H54 (cell line): ENCODE measurements around the gene CRIP2.

Source experiments
- DNase-seq: peaks from one replicate; pipeline ENCODE4 v3.0.0; 2011; ENCODE audit warnings: low spot score, mixed read lengths; ENCODE audit not compliant: insufficient read length
- FAIRE-seq: peaks from 3 replicates; lab custom pipeline; 2011; peaks lifted over from hg19 to GRCh38; lab: Jason Lieb, UNC
- POLR2A ChIP-seq: IDR thresholded peaks from 2 replicates; pipeline ENCODE4 v1.6.1; 2011; ENCODE audit warnings: low read depth, mild to moderate bottlenecking, low read length

CRIP2 gene

DNA sequence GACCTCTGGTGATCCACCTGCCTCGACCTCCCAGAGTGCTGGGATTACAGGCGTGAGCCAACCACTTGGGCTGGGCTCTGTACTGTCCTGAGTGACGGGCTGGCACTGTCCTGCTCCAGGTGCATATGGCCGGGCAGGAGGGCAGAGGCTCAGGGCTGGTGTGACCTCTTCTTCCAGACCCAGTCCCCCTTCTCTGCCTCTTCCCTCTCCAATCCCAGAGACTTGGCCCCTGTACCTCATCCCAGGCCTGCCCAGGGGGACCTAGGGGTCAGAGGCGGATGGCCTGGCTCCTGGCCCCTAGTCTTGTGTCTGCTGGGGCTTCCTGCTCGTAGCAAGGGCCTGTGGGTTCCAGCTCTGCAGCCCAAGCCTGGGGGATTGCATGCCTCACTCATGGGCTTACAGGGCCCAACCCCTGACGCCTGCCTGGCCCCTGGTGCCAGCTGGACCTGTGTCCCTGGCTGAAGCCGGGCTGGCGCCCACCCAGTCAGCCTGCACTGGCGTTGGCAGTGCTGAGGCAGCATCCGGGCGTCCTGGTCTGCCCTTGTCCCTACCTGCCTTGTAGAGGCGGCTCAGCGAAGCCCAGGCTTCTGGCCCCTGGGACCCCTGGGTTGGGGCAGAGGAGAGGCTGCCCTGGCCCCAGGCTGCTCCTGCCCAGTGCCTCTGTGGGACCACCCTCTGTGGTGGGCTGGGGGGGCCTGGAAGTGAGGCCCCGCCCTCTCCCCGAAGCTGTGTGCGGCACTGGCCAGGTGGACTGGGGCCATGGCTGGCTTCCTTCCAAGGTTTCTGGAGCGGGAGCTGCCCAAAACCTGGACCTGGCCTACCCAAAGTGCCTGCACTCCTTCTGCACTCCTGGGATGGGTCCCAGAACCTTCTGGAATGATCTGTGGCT is 20.7 kb downstream of the CRIP2 start:
- TF ChIP-seq POLR2A = no peak
- no peak for DNase-seq
- FAIRE-seq = no peak

DNA sequence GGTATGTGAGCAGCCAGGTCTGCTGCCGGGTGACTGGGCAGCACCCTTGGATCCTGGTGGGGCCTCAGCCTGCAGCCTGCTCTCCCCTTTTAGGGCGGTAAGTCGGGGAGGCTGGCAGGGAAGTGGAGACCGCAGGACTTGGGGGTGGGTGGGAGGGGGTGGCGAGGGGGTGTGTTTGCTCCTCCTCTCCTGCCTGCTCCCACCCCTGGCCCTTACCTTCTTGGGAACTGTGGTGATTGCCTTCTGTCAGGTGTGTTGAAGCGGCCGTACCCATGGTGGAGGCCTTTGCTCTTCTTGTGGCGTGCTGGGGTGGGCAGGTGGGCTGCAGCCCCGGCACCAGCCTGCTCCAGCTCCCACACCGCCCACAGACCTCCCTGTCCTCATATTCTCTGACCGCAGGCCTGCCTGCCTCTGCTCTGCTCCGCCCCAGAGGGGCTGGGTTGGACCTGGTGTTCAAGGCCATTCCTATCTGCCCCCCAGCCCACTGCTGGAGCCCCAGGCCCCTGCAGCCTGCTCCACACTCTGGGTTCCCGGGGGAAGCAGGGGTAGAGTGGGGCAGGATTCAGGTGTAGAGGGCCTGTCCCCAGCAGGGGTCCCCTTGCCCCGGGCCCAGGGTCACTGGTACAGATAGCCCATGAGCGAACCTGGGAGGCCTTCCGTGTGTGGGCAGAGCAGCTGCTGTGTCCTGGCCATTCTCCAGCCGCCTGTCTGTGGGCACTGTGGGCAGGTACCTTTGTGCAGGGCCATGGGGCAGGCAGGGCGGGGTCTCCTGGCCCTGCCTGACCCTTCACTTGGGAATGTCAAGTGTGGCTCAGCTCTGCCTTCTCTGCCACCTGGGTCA is 21.6 kb downstream of the CRIP2 start:
- DNase-seq = no peak
- FAIRE-seq = no peak
- TF ChIP-seq POLR2A = no peak

DNA sequence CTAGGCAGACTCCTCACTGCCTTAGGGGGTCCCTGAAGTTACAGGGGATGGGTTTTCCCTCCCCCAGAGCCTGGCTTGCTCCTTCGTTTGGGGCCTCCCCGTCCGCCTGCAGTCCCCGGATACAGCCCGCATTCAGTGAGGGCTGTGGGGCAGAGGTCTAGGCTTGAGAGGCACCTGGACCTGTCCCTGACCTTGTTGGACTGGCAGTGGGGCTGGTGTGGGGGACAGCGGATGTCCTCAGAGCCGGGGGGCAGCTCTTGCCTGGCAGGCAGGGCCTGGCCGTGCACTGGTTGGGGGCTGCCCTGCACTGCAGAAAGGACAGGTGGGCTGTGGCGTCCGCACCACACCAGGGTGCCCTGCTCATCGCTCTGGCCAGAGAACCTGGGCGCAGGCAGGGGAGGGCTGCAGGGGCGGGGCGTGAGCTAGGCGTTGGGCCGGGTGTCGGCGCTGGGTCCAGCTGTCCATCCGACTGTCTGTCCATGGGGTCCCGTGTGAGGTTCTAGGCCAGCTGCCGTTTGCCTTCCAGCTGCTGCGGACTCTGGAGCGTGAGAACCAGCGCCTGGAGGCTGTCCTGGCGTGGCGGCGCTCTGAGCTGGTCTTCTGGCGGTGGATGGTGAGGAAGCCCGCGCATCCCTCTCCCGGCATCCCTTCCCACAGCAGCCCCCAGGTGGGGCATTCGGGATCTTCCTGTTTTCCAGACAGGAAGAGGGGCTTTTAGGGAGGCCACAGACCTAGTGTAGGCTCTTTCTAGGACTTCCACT is 22.4 kb downstream of the CRIP2 start:
- FAIRE-seq (no peak), DNase-seq (no peak)
- TF ChIP-seq POLR2A = no peak

DNA sequence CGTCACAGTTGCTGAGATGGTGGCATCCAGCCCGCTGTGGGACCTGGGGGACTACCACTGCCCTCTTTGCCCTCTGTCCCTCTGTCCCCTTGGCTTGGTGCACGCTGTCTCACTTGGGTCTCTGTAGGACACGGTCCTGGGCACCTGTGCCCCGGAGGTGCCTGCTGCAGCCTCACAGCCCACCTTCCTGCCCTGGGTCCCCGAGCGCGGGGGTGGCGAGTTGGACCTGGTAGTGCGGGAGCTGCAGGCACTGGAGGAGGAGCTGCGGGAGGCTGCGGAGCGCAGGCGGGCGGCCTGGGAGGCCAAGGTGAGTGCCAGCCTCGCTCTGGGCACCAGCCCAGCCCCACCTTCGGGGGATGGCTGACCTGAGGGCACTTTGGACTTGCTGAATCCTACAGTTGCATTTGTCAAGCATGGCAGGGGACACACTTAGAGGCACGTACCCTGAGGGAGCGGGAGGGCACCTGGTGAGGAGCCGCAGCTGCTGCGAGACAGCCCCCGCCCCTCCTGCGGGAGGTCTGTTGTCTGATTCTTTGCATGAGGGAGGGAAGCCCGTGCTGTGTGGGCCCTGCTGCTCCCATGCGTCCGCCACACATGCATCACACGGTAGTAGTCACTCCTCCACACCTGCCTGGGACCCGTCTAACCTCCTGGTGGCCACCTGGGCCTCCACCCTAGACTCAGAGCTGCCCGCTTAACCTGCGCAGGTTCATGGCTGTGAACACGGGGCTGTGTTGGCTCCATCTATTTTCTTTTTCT is 23.2 kb downstream of the CRIP2 start:
- FAIRE-seq = no peak
- no peak for TF ChIP-seq POLR2A
- DNase-seq = no peak

DNA sequence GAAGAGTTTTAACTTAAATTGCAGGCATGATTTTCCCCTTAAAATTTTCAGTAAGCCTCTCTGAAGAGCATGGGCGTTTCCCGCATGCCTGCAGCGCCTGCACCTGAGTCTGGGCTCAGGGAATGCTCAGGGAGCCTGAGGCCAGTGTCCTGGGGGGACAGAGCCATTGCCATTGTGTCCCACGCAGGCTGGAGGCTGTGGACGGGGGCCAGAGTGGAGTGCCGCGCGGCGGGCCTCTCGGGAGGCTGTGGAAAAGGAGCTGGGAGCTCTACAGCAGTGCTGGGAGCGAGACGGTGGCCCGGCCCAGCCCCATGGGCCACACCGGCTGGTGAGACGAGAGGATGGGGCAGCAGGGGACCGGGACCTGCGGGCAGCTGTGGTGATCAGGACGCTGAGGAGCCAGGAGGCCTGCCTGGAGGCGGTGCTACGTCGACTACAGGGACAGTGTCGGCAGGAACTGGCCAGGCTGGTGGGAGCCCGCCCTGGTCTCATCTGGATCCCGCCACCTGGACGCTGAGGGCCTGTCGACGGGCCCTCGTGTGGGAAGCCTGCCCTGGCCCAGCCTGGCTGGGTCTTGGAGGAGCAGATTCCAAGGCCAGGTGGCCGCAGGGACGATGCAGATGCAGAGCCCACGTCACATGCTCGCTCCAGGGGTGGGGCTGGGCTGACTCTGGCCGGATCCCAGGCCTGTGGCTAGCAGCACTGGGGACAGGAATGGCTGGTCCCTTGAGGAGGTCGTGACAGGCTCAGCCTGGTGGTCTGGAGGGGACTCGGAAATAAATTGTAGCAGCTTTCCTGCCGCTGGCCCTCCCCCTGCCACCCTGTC is 24.0 kb downstream of the CRIP2 start:
- DNase-seq (no peak), FAIRE-seq (no peak)
- no peak for TF ChIP-seq POLR2A

DNA sequence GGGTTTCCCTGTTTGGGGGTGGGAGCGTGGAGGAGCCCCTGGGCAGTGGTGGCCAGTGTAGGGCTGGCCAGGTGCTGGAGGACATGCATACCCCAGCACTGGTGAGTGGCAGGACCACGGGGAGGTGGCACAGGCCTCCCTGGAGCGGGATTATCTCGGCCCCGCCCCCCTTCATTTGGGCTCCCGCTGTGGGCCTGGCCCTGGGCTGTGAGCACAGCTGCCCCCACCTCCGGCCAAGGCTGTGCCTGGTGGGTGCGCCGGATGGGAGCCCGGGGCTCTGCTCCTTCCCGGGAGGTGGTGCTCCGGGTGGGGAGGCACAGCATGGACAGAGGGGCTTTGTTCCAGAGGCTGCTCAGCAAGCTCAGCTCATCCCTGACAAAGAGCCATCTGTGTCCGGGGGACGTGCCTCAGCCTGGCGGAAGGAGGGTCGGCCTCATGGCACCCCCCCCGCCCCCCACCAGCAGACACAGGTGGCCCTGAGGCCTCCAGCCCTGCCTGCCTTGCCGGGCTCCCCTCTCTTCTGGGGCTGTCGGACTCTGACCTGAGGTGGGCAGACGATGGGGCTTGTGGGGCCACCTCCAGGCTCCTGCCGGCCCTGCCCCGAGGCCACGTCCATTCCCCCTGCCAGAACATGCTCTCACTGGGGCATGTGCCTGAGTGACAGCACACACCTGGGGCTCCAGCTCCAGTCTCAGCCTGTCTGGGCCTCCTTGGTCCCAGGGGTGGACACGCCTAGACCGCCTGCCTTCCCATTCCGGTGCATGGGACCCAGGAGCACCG is 24.8 kb downstream of the CRIP2 start:
- DNase-seq (no peak), FAIRE-seq (no peak)
- no peak for TF ChIP-seq POLR2A

DNA sequence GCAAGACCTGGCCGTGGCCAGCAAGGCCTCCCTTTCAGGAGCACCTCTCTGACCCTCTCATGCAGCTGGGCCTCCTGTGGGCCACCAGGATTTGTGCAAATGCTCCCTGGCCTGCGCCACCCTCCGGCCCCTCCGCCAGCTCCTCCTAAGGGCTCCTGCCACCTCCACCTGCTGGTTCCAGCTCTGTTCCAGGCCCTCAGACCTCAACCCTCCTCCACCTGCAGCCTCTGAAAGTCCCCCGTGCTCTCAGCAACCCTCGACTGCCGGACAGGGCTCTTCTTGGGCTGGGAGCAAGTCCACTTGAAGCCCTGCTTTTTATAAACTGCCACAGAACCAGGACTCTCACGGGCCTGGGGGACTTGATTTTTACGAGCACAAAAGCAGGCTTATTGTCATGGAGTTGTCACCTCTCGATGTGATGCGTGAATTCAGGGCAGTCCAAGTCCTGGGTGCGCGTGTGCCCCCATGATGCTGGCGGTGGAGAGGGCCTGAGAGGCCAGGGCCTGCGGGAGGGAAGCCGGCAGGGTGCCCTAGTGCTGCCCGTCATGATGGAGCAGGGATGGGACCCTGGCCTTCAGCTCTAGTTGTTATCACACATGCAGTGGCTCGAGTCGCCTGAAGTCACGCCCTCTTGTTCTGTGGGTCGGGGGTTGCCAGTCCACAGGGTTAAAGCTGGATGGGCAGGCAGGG is 25.6 kb downstream of the CRIP2 start:
- no peak for FAIRE-seq
- no peak for TF ChIP-seq POLR2A

DNA sequence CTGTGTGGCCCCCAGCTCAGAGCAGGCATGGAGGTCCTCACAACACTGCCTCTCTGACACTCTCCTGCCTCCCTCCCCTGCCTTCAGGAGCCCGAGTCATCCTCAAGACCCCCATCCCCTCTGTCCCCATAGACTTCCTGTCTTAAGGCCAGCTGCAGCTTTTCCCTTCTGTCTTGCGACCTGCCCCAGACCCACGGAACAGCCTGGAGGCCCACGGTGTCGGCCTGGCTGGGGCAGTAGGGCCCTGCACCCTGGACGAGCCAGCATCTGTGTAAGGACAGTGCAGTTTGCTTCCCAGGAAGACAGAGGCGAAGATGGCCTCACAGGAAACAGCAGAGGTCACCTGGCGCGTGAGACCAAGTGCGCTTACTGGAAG is 26.1 kb downstream of the CRIP2 start:
- DNase-seq (no peak), FAIRE-seq (no peak)

More for the DNA sequence above, 25.6 kb downstream of the CRIP2 start:
- DNase-seq = no peak

DNA sequence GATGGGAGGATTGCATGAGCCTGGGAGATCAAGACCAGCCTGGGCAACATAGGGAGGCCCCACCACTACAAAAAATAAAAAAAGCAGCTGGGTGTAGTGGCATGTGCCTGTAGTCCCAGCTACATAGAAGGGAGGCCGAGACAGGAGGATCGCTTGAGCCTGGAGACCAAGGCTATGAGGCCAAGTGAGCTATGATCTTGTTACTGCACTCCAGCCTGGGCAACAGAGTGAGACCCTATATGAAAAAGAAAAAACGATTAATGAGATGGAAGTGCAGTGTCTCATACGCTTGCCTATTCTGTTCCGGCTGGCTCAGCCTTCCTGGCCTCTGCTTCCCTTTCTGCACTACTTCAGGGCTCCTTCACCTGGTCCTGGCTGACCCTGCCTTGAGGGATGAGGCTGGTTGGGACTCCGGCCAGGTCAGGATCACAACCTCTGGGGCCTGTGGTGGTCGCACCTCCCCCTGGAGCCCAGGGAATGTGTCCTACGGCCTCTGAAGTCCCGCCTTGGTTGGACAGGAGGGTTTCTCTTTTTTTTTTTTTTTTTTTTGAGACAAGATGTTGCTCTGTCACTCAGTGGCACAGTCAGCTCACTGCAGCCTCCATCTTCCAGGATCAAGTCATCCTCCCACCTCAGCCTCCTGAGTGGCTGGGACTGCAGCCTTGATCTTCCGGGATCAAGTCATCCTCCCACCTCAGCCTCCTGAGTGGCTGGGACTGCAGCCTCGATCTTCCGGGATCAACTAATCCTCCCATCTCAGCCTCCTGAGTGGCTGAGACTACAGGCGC is 27.1 kb downstream of the CRIP2 start:
- FAIRE-seq (no peak), DNase-seq (no peak)
- TF ChIP-seq POLR2A = no peak

More for the DNA sequence above, 26.1 kb downstream of the CRIP2 start:
- no peak for TF ChIP-seq POLR2A
